GM15510 (cell line): ENCODE data around the gene EPAS1.

Experiments
- POLR2A ChIP-seq: IDR thresholded peaks from 3 replicates; pipeline ENCODE4 v1.6.1; 2011; ENCODE audit warnings: borderline replicate concordance; ENCODE audit not compliant: insufficient read length; ENCODE audit errors: extremely low read depth

Gene EPAS1

GRCh38 chr2:46381263-46381849 is 84.1 kb downstream of the EPAS1 start:
- no peak for TF ChIP-seq POLR2A

DNA sequence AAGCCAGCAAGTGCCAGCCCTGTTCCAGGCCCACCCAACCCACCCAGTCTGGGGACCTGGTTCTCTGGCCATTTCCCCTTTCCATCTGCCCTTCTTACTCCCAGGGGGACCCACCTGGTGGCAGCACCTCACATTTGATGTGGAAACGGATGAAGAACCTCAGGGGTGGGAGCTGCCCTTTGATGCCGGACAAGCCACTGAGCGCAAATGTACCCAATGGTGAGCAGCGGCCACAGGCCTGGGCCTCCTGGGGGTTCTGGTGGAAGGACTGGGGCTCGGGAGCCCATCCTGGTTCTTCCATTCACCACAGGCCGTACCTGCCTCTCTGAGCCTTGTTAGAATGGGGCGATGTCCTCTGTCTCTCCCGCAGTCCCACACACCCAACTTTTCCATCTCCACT is 84.7 kb downstream of the EPAS1 start:
- no peak for TF ChIP-seq POLR2A

GRCh38 chr2:46382331-46383112 is 85.3 kb downstream of the EPAS1 start:
- no peak for TF ChIP-seq POLR2A

GRCh38 chr2:46383113-46383395 is 85.8 kb downstream of the EPAS1 start:
- no peak for TF ChIP-seq POLR2A

DNA sequence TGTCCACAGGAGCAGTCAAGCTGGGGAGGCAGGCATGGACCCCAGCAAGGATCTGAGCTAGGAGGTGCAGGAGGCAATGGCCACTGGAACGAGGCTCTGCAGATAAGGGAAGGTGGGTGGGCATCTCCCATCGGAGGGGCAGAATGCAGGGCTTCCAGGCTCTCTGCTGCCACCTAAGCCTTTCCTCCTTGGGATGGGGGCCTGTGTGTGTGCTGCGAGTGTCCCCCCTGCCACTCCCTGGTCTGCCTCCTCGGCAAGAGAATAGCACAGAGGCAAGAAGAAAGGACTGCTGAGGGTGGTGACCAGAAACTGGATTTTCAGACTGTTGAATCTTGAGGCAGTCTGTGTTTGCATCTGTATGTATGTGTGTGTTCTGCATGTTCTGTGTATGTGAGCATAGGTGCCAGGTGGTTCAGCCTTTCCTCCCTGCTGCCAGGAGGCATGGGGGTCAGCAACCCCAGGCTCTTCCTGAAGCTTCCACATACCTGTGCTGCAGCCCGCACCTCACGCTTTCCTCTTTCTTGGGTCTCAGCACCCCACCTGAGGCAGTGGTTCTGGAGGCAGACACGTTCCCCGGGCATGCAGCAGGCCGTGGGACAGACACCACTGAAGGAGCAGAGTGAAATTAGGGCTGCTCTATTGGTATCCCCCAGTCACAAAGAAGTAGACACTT is 86.7 kb downstream of the EPAS1 start:
- no peak for TF ChIP-seq POLR2A

GRCh38 chr2:46384457-46384815 is 87.2 kb downstream of the EPAS1 start:
- no peak for TF ChIP-seq POLR2A

DNA sequence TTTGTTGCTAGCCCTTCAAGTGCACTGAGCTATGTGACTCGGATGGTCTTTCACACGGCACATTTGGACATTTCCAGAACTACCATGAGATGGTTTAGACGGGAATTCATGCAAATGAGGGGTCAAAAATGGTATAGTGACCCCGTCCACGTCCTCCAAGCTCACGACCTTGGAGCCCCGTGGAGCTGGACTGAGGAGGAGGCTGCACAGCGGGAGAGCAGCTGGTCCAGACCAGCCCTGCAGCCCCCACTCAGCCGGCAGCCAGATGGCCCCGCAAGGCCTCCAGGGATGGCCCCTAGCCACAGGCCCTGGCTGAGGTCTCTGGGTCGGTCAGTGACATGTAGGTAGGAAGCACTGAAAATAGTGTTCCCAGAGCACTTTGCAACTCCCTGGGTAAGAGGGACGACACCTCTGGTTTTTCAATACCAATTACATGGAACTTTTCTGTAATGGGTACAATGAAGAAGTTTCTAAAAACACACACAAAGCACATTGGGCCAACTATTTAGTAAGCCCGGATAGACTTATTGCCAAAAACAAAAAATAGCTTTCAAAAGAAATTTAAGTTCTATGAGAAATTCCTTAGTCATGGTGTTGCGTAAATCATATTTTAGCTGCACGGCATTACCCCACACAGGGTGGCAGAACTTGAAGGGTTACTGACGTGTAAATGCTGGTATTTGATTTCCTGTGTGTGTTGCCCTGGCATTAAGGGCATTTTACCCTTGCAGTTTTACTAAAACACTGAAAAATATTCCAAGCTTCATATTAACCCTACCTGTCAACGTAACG is 88.8 kb downstream of the EPAS1 start:
- TF ChIP-seq POLR2A: no peak

DNA sequence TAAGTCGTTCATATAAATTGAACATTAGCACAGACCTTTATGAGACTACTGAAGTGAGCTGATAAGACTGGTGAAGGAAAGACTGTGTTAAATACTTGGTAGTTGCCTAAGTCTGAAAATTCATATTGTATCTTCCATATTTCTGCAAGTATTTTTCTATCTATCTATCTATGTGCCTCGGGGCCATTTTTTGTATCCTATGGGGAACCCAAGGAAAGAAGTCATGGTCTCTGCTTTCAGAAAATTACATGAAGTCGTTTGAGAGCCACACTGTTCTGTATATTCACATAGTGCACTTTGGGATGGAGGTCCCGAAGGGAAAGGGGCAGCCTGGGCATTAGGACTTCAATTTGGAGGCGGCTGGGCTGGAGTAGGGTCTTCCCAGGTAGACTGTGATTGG is 89.6 kb downstream of the EPAS1 start:
- no peak for TF ChIP-seq POLR2A

DNA sequence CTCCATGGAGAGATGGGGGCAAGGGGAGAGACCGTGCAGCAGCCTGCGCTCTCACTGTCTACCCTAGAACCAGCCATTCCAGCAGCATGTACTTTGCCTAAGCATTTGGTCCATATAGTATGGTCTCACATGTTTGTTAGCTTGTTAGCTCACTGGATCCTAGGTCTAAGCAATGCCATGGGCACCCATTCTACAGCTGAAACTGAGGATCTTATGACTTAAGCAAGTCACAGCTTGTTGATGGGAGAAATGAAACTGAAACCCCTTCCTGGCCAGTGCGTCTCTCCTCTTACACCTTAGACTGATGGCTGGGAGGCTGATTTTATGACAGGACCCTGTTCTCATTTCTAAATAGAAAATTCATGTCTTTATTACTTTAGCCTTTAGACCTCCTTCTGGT is 90.1 kb downstream of the EPAS1 start:
- TF ChIP-seq POLR2A: no peak

GRCh38 chr2:46387886-46388515 is 90.8 kb downstream of the EPAS1 start:
- no peak for TF ChIP-seq POLR2A

DNA sequence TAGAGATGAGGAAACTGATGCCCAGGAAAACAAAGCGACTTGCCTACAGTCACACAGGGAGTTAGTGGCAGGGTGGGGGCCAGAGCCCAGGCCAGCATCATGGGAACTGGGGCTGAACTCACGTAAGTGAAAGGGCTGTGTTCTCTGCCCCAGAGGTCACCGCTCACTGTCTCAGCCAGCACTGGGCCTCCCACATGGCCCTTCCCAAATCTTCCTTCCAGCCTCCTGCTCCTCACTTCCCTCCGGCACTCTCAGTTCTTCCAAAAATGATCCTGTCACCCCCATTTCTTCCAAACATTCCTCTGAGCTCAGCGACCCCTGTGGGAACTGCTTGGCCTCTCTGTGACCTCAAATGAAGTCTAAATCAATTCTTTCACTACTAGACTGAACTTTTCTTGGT is 91.7 kb downstream of the EPAS1 start:
- TF ChIP-seq POLR2A: no peak

GRCh38 chr2:46389417-46389916 is 92.3 kb downstream of the EPAS1 start:
- TF ChIP-seq POLR2A: no peak

GRCh38 chr2:46390036-46390435 is 92.8 kb downstream of the EPAS1 start:
- TF ChIP-seq POLR2A: no peak

DNA sequence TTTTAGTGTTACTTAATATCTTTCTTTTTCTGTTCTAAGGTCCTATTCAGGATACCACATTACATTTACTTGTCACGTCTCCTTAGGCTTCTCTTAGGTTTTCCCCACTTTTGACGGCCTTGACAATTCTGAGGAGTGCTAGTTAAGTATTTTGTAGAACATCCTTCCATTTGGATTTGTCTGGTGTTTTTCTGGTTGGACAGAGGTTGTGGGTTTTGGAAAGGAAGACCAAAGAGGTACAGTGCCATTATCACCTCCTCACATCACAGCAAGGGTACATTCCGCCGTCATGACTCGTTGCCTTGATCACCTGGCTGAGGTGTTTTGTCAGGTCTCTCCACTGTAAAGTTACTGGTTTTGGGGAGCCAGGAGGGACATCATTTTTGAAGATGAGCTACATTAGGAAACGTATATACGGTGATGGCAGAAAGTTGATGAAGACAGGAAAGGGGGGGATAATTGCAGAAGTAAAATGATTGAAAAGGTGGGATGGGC is 93.7 kb downstream of the EPAS1 start:
- TF ChIP-seq POLR2A: no peak
